ENCODE measurements around the gene C16orf92.

DNA sequence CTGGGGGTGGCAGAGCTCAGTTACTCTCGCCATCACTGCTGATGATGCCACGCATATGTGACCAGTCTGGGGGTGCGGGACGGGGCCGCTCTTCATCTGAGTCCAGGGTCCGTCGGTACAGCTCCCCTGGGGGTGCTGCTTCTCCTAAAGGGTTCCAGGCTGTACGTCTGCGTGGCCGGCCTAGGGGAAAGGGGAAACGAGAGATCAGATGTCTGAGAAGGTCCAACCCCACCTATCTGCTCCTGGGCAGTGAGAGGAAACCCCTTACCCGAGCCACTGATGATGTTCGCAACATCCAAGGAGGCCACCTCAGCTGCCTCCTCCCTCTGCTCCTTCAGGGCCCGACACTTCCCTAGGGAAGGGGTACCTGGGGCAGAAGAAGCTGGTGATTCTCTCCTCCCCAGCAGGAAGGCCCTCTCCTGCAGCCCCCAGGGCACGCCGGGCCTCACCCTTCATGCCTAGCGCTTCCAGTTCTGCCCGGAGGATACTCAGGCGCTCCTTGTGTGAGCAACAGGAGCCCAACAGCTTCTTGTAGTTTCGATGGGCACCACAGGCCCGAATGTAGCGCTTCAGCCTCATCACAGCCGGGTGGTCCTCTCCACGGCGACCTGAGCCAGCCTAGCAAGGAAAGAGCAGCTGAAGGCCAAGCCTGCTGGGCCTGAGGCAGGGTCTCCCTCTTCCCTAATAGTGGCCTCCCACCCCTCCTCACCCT, 29.7 kb upstream of the C16orf92 start:
- TF ChIP-seq GATA2 (IDR thresholded peaks at IDR 0.05; ENCODE audit: low read depth, low read length) (no peak), GATA3 (IDR thresholded peaks at IDR 0.05; ENCODE audit: low read depth, low read length) (no peak)

All from SH-SY5Y (cell line).